Activated T-helper 1 cell treated with anti-CD3 and anti-CD28 coated beads, Interleukin-2, amount 50 U/mL, for 16 hours (primary cell): ENCODE results near the gene PLA2G4A.

Experiments
- DNase-seq, 2 donors: peaks; one replicate each; pipeline ENCODE4 v3.0.0-alpha.2; 2020; ENCODE audit warnings: low read depth in 1 of 2, low spot score in 1 of 2

Gene PLA2G4A

GRCh38 chr1:186828611-186829454 lies at the start of gene PLA2G4A:
TSS of gene PLA2G4A (plus strand) at chr1:186828949. CDS start at chr1:186854355, 25,406 bp downstream.
- no peak for DNase-seq

GRCh38 chr1:186780076-186780475 lies 48.7 kb upstream of the PLA2G4A start:
- DNase-seq: no peak

GRCh38 chr1:186781730-186782129 lies 47.0 kb upstream of the PLA2G4A start:
- DNase-seq: no peak

- no peak for DNase-seq
Measured at GRCh38 chr1:186782791-186783190, 46.0 kb upstream of the PLA2G4A start.

- DNase-seq: no peak
Measured at GRCh38 chr1:186783193-186783592, 45.6 kb upstream of the PLA2G4A start.

GRCh38 chr1:186785503-186785902 lies 43.2 kb upstream of the PLA2G4A start:
- DNase-seq: no peak

GRCh38 chr1:186790101-186790500 lies 38.6 kb upstream of the PLA2G4A start:
- DNase-seq: no peak

- no peak for DNase-seq
Measured at GRCh38 chr1:186792870-186793581, 35.7 kb upstream of the PLA2G4A start.

- DNase-seq: no peak
Measured at GRCh38 chr1:186793582-186793927, 35.2 kb upstream of the PLA2G4A start.

- no peak for DNase-seq
Measured at GRCh38 chr1:186798960-186799688, 29.6 kb upstream of the PLA2G4A start.

- no peak for DNase-seq
Measured at GRCh38 chr1:186799689-186800054, 29.1 kb upstream of the PLA2G4A start.

GRCh38 chr1:186802388-186802787 lies 26.4 kb upstream of the PLA2G4A start:
- no peak for DNase-seq

GRCh38 chr1:186804679-186805078 lies 24.1 kb upstream of the PLA2G4A start:
- no peak for DNase-seq

GRCh38 chr1:186806477-186806876 lies 22.3 kb upstream of the PLA2G4A start:
- DNase-seq: no peak

- DNase-seq: no peak
Measured at GRCh38 chr1:186807163-186807562, 21.6 kb upstream of the PLA2G4A start.

GRCh38 chr1:186811892-186812291 lies 16.9 kb upstream of the PLA2G4A start:
- DNase-seq: no peak

- no peak for DNase-seq
Measured at GRCh38 chr1:186812570-186812969, 16.2 kb upstream of the PLA2G4A start.

- DNase-seq: no peak
Measured at GRCh38 chr1:186813420-186813819, 15.3 kb upstream of the PLA2G4A start.

- DNase-seq: no peak
Measured at GRCh38 chr1:186819126-186819525, 9.6 kb upstream of the PLA2G4A start.

GRCh38 chr1:186819563-186819962 lies 9.2 kb upstream of the PLA2G4A start:
- no peak for DNase-seq

- DNase-seq: no peak
Measured at GRCh38 chr1:186829686-186830587, 1.2 kb downstream of the PLA2G4A start.
